HG03066 (cell line): ENCODE results near the gene PPP2R2B.
"Not testable (repeated sequence)": the region's sequence is repeated elsewhere in the genome, so short reads cannot be mapped to it uniquely, and the experiment has no call there.

Experiments
- ATAC-seq: cut with Tn5 transposase; IDR thresholded peaks from one replicate; pipeline ENCODE4 v1.9.1; 2021; ENCODE audit warnings: low read depth; ENCODE audit not compliant: unreplicated experiment

The PPP2R2B gene

DNA sequence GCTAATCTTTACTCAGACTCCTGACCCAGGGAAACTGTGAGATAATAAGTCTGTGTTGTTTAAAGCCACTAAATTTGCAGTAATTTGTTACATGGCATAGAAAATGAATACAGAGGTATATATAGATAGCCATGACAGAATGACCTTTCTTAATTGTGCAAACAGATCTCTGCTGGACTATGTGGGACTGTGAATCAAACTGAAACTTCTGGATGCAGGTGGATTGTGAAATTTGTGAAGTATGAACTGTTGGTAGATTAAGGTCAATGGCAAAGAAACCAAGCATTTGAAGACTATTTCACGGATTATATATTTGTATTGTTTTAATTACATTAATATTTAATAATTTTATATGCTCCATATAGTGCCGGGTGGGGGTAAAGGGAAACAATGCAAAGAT lies 310.4 kb downstream of the PPP2R2B start:
- no peak for ATAC-seq

DNA sequence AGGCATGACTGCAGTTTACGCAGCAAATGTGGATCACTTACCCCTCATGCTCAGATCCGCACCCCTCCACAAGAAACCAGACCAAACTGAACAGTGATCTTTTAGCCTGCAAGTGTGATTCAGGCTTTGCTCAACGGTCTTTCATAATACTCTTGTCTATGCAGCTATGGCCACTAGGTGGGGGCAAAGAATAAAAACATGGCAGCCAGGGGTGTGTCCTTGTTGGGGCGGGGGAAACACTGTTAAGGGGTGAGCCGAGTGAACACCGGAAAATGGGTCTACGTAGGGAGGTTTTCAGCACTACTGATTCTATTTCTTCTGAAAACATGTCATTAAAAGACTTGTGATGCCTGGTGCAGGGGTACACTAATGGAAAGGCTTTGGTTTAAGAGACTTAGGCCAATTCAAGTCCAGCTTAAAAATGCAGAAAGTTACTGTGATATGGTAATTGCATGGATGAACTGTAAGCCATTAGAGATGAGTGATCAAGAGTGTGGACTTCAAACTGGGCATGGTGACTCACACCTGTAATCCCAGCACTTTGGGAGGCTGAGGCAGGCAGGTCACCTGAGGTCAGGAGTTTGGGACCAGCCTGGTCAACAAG lies 312.7 kb downstream of the PPP2R2B start:
- peak; percentile 97 for ATAC-seq

DNA sequence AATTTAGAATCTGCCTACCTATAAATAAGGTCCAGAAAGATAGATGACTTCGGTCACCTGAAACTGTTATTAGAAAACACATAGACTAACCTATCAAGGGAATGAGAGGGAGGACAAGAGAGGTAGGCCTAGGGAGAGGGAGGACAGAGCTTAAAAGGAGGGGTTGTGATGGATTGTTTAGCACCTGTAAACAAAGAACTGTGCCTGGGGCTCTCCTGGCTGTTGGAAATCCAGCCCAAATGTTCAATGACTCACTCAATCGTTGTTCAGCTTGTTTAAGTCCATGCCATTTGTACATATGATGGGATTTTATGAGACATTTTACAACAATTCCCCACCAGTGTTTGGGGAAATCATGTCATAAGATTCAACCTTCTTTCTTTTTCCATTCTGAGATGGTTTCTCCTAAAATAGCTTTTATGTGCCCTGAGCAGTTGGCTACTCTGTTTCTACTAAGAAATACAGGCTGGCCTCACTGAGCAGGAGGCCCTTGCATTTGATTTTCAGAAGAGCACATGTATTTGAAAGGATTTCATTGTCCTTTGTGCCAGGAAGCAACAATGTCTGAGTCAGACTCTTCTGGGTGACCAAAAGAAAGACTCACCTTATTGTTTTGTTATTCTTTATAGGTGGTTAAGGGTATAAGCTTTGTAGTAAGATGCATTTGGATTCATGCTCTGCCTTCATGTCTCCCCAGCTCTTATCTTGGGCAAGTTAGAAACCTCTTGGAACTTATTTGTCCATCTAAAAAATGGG lies 314.4 kb downstream of the PPP2R2B start:
- no peak for ATAC-seq

DNA sequence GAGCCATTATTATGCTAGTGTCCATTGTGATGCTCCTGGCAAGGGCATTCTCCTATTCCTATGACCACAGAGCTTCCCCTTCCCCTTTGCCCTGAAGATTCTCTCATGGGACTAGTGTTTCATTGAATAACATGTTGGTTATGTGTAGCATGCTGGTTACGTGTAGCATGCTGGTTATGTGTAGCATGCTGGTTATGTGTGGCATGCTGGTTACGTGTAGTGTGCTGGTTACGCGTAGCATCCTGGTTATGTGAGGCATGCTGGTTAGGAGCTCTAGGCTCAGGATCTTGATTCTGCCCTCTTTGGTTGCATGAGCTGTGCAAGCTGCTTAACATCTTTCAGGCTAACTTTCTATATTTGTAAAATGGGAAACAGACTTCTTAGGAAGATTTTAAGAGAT lies 316.1 kb downstream of the PPP2R2B start:
- no peak for ATAC-seq

DNA sequence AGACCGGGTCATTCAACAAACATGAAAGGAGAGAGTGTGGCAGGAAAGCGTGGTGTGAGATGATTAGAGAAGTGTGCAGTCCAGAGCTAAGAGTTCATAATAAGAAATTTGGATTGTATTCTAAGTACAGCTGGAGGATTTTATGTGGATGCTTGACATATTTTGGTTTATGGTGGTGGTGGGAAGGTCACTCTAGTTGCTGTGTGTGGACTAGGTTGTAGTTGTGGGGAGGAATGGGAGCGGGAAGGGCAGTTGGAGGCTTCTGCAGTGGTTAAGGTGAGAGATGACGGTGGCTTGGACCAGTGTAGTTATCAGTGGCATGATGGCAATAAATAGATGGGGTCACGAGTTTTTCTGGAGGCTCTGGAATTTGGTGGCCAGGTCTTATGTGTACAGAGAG lies 316.8 kb downstream of the PPP2R2B start:
- ATAC-seq = no peak

DNA sequence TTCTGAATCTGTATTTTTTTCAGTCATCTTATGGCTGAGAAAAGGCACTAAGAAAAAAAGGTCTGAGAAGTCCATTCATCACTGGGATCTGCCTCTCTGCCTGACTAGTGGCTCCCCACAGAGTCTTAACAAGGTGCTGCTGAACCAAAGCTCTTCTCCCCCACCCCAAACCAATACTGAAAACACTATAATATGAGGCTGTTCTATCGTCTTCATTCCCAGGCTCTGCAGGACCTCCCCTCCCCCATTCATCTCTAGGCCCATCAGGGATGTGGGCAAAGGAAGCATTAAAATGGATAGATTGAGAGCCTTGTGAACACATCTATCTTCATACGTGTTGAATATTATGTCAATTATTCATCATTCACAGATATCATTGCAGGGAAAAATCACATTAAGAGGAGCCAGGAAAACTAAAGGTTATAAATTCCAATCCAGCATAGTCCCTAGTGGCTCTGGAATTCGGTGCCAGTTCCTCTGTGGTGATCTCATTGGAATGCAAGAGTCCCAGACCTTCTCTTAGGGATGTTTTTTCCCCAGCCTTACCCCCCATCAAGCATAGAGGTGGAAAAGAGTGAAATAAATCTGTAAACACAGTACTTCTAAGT lies 318.2 kb downstream of the PPP2R2B start:
- no peak for ATAC-seq

DNA sequence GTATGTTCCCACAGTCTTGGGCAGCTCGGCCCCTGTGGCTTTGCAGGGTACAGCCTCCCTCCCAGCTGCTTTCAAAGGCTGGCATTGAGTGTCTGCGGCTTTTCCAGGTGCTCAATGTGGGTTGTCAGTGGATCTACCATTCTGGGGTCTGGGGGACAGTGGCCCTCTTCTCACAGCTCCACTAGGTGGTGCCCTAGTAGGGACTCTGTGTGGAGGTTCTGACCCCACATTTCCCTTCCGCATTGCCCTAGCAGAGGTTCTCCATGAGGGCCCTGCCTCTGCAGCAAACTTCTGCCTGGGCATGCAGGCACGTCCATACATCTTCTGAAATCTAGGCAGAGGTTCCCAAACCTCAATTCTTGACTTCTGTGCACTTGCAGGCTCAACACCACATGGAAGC lies 321.7 kb downstream of the PPP2R2B start:
- ATAC-seq = not testable (repeated sequence)

DNA sequence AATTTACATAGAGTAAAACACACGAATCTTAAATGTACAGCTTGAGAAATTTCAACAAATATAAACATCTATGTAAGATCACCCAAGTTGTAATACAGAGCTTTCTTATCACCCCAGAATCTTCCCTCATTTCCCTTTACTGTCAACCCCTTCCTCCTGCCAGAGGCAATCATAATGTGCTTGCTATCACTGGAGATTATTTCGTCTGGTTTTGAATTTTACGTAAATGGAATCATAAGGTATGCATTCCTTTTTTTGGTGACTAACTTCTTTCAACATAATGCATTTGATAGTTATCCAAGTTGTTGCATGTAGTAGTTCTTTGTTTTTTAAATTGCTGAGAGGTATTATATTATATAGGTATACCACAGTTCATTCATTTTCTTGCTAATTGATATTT lies 325.1 kb downstream of the PPP2R2B start:
- no peak for ATAC-seq

DNA sequence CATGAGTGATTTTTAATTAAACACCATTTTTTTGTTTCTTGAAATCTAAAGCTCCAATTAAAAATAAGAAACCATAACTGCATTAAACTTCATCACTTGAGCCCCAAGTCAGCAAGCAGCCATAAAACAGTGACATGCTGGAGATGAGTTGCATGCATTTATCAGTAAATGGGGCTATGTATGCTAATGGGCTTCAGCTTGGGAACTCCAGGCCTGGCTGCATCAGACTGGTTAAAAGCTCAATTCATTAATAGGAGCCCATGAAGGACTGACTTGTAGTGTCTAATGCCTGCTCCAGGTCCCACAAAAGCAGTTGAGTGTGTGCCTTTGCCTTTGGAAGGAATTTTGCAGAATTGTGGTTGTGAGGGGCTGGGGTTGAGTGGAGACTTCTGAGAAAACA lies 328.9 kb downstream of the PPP2R2B start:
- no peak for ATAC-seq

DNA sequence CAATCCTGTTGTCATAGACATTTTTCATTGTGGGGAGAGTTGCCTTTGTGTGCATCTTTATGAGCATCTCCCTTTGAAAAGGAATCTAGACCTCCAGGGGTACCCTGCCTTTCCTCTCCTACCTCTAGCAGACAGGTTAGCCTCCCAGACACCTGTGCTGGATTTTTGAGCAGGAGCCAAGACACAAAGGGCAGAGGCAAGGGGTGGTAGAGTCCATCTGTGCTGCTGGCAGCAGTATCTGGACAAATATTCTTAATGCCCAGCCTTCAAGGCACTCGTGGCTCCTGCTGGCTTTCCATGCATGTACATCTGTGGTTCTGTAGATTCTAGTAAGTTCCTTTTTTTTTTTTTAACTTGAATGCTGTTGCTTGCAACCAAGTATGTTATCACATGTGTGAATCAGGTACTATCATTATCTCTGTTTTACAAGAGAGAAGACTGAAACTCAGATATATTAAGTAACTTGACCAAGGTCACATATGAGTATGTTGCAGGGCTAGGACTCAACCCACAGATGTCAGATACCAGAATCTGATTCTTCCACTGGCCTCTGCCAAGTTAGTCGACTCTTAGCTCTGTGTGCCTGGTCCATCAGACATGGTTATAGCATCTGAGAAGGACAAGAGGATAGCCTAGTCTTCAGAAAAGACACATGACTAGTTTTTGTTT lies 329.6 kb downstream of the PPP2R2B start:
- no peak for ATAC-seq

DNA sequence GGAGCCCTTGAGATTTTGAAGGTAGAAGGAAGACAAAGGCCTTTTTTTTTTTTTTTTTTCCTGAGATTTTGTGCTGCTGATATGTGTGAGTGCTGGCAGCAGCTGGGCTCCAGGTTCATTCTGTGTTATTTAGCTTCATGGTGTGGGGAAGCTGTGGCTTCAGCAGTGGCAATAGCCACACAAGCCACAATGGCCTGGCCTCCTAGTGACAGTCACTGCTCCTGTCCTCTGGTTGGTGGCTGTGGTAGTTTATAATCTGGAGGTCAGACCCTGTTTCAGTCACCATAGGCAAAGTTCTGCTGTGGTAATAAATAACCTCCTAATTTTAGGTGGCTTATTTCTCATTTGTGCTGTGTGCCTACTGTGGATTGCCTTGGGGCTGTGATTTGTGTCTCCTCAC lies 334.3 kb downstream of the PPP2R2B start:
- ATAC-seq = no peak

DNA sequence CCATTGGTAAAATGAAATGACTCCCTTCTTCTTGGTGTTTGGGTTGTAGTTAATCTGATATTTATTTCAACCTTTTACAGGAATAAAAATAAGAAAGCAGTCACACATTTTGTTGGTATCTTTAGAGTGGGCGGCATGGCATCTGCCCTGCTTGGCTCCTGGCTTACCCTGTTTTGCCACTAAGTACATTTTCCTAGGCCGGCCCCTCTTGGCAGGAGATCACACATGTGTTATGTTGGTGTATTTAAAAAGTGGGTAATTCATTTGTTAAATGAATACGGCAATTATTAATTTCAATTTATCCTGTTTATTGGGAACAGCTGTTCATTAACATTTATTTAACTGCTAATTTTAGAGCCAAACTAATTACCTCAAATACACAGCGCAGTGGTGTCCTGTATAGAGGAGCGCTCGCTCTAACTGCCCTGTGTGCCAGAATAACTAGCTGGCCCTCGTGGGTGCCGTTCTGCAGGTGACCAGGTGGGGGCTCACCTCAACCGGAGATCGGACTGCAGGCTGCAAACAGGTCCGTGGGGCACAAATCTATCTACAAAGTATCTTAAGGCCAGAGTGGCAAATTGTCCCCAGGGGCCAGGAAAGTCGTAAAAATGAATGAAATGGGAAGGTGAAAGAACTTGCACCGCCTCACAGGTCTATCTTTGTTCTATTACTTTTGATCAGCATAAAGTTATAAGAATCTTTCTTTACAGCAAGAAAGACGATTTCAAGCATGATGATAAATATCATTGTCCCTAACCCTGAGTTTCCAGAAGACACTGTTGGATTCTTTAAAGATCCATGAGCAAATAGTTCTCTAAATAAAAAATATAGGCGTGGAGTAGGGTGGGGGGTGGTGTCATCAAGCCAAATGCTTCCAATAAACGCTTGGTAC lies 336.4 kb downstream of the PPP2R2B start:
- peak; percentile 92 for ATAC-seq

DNA sequence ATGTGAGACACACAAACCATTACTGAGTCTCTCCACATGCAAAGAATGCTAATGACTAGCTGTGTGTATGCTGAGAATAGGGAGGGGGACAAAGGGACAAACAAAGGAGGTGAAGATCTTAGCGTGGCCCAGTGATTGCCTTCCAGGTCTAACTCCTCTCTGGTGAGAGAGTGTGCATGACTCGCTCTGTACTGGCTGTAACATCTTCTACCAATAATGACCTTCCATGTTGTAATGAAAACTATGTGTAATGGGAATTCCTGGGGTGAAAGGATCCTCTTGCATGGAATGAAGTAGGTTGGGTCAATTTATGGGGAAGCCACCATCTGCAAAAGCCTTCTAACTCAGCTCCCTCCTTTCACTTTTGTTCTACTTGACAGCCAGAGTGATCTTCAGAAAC lies 338.1 kb downstream of the PPP2R2B start:
- ATAC-seq = no peak

DNA sequence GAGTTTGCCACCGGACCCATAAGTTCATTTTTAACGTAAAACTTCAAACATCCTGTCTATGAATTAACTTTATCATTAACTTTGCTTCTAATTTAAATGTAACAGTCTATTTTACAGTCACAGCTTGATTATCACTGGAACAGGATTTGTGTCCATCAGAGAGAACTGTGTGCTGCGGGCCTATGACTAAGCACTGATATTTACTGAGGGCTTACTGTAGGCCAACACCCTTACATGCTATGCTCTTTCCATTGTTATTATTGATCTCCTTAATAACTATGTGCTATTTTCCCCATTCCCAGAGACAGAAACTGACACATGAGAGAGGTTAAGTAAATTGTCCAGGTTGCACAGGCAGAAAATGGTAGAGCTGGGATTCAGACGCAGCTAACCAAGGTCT lies 338.6 kb downstream of the PPP2R2B start:
- ATAC-seq = no peak

DNA sequence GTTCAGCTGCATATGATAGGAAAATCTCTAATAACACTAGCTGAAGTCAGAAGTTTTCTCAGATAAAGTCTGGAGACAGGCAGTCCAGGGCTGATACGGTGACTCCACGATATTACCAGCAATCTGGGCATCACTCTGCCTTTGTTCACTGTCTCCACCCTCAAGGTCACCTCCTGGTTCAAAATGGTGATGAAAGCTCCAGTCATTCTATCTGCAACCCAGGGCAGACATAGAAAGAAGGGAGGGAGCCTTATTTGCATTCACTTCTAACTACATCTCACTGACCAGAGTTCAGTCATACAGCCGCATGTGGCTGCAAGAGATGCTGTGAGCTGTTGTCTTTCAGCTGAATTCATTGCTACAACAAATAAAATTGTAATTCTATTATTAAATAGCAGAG lies 340.1 kb downstream of the PPP2R2B start:
- no peak for ATAC-seq

DNA sequence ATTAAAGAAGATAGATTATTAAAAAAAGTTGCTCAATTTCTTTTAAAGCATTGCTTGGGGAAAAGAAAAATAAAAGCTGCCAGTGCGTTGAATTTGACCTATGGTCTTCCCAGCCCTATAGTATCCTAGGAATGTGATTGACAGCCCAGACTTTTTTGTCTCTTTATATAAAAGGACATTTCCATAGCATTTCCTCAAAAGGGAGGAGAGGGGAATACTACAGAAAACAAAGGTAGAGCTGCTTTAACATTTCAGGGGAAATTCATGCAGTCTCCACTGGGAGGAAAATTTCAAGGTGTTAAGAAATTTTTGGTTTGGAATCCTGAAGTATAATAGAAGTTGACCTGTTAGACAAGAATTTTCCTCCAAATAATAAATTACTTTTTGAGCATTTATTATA lies 344.7 kb downstream of the PPP2R2B start:
- no peak for ATAC-seq

DNA sequence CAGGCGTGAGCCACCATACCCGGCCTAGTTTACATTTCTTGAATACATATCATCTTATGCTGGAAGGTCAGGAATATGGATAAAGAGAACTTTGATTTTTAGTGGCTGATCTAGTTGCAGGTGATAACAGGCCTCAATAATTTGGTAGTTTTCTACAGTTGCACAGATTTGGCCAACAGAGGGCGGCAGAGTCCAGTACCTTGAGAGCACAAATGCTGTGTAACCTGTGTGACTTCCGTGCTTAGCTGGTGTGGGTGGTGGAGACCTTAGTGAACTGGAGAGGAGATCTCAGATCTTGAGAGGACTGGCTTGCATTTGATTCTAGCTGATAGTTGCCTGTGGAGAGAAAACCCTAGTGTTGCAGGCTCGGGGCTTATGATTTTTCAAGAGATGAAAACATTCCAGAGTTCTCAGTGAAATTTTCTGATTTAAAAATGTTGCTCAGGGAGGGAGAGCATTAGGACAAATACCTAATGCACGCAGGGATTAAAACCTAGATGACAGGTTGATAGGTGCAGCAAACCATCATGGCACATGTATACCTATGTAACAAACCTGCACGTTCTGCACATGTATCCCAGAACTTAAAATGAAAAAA lies 345.2 kb downstream of the PPP2R2B start:
- peak; percentile 98 for ATAC-seq
